Suprapubic skin (tissue), 4 donors: Measurements from ENCODE around the gene MYOZ3. TPM values are rescaled to one million over a fixed set of nuclear protein-coding genes. Genes with fewer than 3 reads are reported as not detected.

ENCODE experiments used
- DNase-seq, 2 donors: peaks; one replicate each; pipeline ENCODE4 v3.0.0-alpha.2; 2019; ENCODE audit warnings: low spot score in 2 of 2
- H3K27ac ChIP-seq: fragments of 200-600 bp; sonication (generic); one replicate; pipeline ENCODE4 v1.5.1; 2019
- H3K27me3 ChIP-seq: fragments of 200-600 bp; sonication (generic); one replicate; pipeline ENCODE4 v1.5.1; 2019
- H3K36me3 ChIP-seq: fragments of 200-600 bp; sonication (generic); one replicate; pipeline ENCODE4 v1.5.1; 2019
- H3K4me1 ChIP-seq: fragments of 200-600 bp; sonication (generic); one replicate; pipeline ENCODE4 v1.5.1; 2019
- H3K4me3 ChIP-seq: fragments of 200-600 bp; sonication (generic); one replicate; pipeline ENCODE4 v1.5.1; 2019; ENCODE audit warnings: mild to moderate bottlenecking
- H3K9me3 ChIP-seq: fragments of 200-600 bp; sonication (generic); one replicate; pipeline ENCODE4 v1.5.1; 2019
- EP300 ChIP-seq: sonication (generic); formaldehyde crosslinking; IDR thresholded peaks from one replicate; pipeline ENCODE4 v1.6.1; 2017; ENCODE audit warnings: antibody characterized with exemption
- POLR2A ChIP-seq, 2 donors: fragments of 450-650 bp; IDR thresholded peaks; one replicate each; pipeline ENCODE4 v1.6.1; 2017; ENCODE audit warnings: antibody characterized with exemption in 2 of 2, mild to moderate bottlenecking in 2 of 2, moderate library complexity in 2 of 2
- POLR2AphosphoS5 ChIP-seq, 3 donors: sonication (generic); formaldehyde crosslinking; IDR thresholded peaks; one replicate each; pipeline ENCODE4 v1.6.1; 2017; ENCODE audit warnings: antibody characterized with exemption in 3 of 3
- WGBS: methylation state at CpG from one replicate; pipeline ENCODE4 v1.1.5; 2018; 5-methylcytosine and 5-hydroxymethylcytosine counted together
- total RNA-seq, 4 donors: library from RNA; depleted of rRNA; stranded (reverse); fragments of >200 nt; gene quantifications; one replicate each; pipeline ENCODE4 v1.1.0, GENCODE V29; 2016
- TF ChIP-seq, protein P1 (sequence below), 2 donors: fragments of 200-600 bp in 1 of 2; fragments of 450-650 bp in 1 of 2; sonication (generic) in 1 of 2; IDR thresholded peaks; one replicate each; pipeline ENCODE4 v1.5.1; 2016 to 2019; ENCODE audit warnings: antibody characterized with exemption in 2 of 2, mild to moderate bottlenecking in 1 of 2, moderate library complexity in 1 of 2

MYOZ3 gene
- total RNA-seq, 4 donors from 2014 or later, result 0.30 TPM; not detected in 3

GRCh38 chr5:150660108-150660831 lies 781 bp upstream of the MYOZ3 start:
- peaks cover 18% of the 10 kb centered on the region for H3K4me1 ChIP-seq
- no peaks in the 10 kb centered on the region for H3K27me3 ChIP-seq
- H3K36me3 ChIP-seq, result no peaks in the 10 kb centered on the region
- TF ChIP-seq POLR2AphosphoS5 (IDR thresholded peaks at IDR 0.05) (no peak), POLR2A (IDR thresholded peaks at IDR 0.05) (no peak), EP300 (no peak)
- TF ChIP-seq, protein P1, sequence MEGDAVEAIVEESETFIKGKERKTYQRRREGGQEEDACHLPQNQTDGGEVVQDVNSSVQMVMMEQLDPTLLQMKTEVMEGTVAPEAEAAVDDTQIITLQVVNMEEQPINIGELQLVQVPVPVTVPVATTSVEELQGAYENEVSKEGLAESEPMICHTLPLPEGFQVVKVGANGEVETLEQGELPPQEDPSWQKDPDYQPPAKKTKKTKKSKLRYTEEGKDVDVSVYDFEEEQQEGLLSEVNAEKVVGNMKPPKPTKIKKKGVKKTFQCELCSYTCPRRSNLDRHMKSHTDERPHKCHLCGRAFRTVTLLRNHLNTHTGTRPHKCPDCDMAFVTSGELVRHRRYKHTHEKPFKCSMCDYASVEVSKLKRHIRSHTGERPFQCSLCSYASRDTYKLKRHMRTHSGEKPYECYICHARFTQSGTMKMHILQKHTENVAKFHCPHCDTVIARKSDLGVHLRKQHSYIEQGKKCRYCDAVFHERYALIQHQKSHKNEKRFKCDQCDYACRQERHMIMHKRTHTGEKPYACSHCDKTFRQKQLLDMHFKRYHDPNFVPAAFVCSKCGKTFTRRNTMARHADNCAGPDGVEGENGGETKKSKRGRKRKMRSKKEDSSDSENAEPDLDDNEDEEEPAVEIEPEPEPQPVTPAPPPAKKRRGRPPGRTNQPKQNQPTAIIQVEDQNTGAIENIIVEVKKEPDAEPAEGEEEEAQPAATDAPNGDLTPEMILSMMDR (IDR thresholded peaks at IDR 0.05), result no peak
- H3K4me3 ChIP-seq, result no peak overlapping the region
- no peak overlapping the region for H3K27ac ChIP-seq
- H3K9me3 ChIP-seq, result no peaks in the 10 kb centered on the region
- WGBS, result 59% methylated on average over 4 of the region's 4 CpGs
- peak in 1 of 2 donors; percentile 71 for DNase-seq

DNA sequence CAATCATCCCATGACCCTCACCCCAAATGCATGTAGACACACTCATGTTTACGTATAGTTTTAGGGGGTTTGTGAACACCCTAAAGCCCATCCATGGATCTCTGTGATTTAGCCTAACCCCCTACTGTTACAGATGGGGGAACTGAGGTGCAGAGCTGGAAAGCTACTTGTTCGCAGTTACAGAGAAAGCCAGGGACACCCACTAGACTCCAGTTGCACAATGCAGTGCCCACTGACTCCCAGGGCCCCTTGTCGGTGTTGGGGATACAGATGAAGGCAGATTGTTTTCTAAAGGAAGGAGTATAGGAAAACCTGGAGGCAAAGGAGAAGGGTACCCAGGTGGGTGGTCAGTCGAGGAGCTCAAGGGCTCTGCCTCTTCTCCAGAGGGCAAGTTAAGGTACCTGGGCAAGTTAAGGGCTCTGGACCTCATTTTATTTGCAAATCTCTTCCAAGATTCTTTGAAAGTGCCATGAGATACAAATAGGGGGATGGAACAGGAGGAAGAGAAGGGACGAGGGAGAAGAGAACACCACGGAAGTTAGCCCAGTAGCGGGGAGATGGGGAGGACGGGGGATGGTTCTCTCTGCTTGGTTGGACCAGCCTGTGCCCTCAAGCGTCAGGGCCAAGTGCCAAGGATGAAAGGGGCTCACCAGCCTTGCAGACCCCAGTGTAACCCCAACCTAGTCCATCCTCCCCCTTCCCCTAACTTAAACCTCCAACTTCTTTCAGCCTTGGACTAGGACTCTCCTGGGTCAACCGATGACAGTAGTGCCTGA lies 958 bp downstream of the MYOZ3 start:
- no peak overlapping the region for H3K4me3 ChIP-seq
- H3K4me1 ChIP-seq, result peaks cover 5% of the 10 kb centered on the region
- H3K27ac ChIP-seq, result no peak overlapping the region
- DNase-seq, result no peak
- H3K36me3 ChIP-seq, result no peaks in the 10 kb centered on the region
- WGBS, result 90% methylated on average over 10 of the region's 10 CpGs
- no peaks in the 10 kb centered on the region for H3K27me3 ChIP-seq
- H3K9me3 ChIP-seq, result no peaks in the 10 kb centered on the region
- no peak for TF ChIP-seq EP300
- TF ChIP-seq, protein P1 (IDR thresholded peaks at IDR 0.05), result no peak
- TF ChIP-seq POLR2A (IDR thresholded peaks at IDR 0.05), result no peak
- TF ChIP-seq POLR2AphosphoS5 (IDR thresholded peaks at IDR 0.05), result no peak

- 88% methylated on average over 4 of the region's 4 CpGs for WGBS
- Histone ChIP-seq H3K36me3 (no peaks in the 10 kb centered on the region), H3K4me3 (no peak overlapping the region), H3K27ac (no peak overlapping the region), H3K27me3 (no peaks in the 10 kb centered on the region), H3K4me1 (no peaks in the 10 kb centered on the region), H3K9me3 (no peaks in the 10 kb centered on the region)
- DNase-seq, result peak in 1 of 2 donors; percentile 57
- TF ChIP-seq POLR2AphosphoS5 (IDR thresholded peaks at IDR 0.05) (no peak), EP300 (no peak), POLR2A (IDR thresholded peaks at IDR 0.05) (no peak)
- TF ChIP-seq, protein P1 (IDR thresholded peaks at IDR 0.05), result no peak
Measured at GRCh38 chr5:150662731-150663516, 1.9 kb downstream of the MYOZ3 start.

- Histone ChIP-seq H3K9me3 (no peaks in the 10 kb centered on the region), H3K27me3 (no peaks in the 10 kb centered on the region), H3K36me3 (no peaks in the 10 kb centered on the region), H3K27ac (no peak overlapping the region), H3K4me1 (no peaks in the 10 kb centered on the region), H3K4me3 (no peak overlapping the region)
- TF ChIP-seq, protein P1 (IDR thresholded peaks at IDR 0.05), result no peak
- TF ChIP-seq POLR2A (IDR thresholded peaks at IDR 0.05), result no peak
- WGBS, result 94% methylated on average over 3 of the region's 3 CpGs
- DNase-seq, result no peak
Measured at GRCh38 chr5:150663936-150664335, 2.9 kb downstream of the MYOZ3 start.
